MCF 10A (cell line): ENCODE data around the gene ADARB2. TPM values are rescaled to one million over a fixed set of nuclear protein-coding genes. Genes with fewer than 3 reads are reported as not detected.

Experiments used
- BruUV-seq: library from RNA; stranded (reverse); fragments of 400-500 nt; replicated peaks from 2 replicates; lab custom pipeline; 2021; lab: Mats Ljungman, UMichigan
- CTCF ChIA-PET: fragments of 300-600 bp; sonication (Branson Sonifier 250); formaldehyde crosslinking; extraction: SDS; loops from one replicate; lab custom pipeline; 2021; ENCODE audit warnings: antibody characterized with exemption, inconsistent platforms; lab: Yijun Ruan, JAX
- POLR2A ChIA-PET: fragments of 300-600, 350-650 bp; sonication (Branson Sonifier 250); formaldehyde crosslinking; extraction: SDS; loops from one replicate; lab custom pipeline; 2020; ENCODE audit warnings: antibody characterized with exemption, inconsistent platforms; lab: Yijun Ruan, JAX
- DNase-seq: peaks from one replicate; pipeline ENCODE4 v3.0.0-alpha.2; 2018; ENCODE audit not compliant: unreplicated experiment
- H3K27ac Mint-ChIP-seq: one replicate; pipeline ENCODE4 v1.8.0; 2022; ENCODE audit warnings: mild to moderate bottlenecking, low read depth, mixed read lengths; ENCODE audit not compliant: unreplicated experiment
- H3K27me3 Mint-ChIP-seq: one replicate; pipeline ENCODE4 v1.8.0; 2022; ENCODE audit warnings: mixed read lengths; ENCODE audit not compliant: insufficient read depth, unreplicated experiment
- H3K36me3 Mint-ChIP-seq: one replicate; pipeline ENCODE4 v1.8.0; 2022; ENCODE audit warnings: mild to moderate bottlenecking, moderate library complexity, mixed read lengths; ENCODE audit not compliant: insufficient read depth, unreplicated experiment
- H3K4me1 Mint-ChIP-seq: one replicate; pipeline ENCODE4 v1.8.0; 2022; ENCODE audit warnings: mixed read lengths; ENCODE audit not compliant: insufficient read depth, unreplicated experiment
- H3K4me3 Mint-ChIP-seq: one replicate; pipeline ENCODE4 v1.8.0; 2022; ENCODE audit warnings: mild to moderate bottlenecking, moderate library complexity, mixed read lengths; ENCODE audit not compliant: unreplicated experiment
- H3K9me3 Mint-ChIP-seq: one replicate; pipeline ENCODE4 v1.8.0; 2022; ENCODE audit warnings: mixed read lengths; ENCODE audit not compliant: unreplicated experiment
- intact Hi-C: fragments of 100-400 bp; cut with micrococcal nuclease; formaldehyde crosslinking; loops from 2 replicates; pipeline ENCODE4 v1.14.1; 2022
- total RNA-seq: library from RNA; stranded (reverse); gene quantifications from 2 replicates; pipeline ENCODE4 v1.2.3, GENCODE V29; 2022
- TF ChIP-seq, protein P1 (sequence below): fragments of 200-600 bp; IDR thresholded peaks from one replicate; pipeline ENCODE4 v1.8.0; 2022; ENCODE audit warnings: antibody characterized with exemption, mild to moderate bottlenecking; ENCODE audit not compliant: unreplicated experiment

Gene ADARB2
- total RNA-seq, 1 experiment from 2014 or later = 0.96 TPM

DNA sequence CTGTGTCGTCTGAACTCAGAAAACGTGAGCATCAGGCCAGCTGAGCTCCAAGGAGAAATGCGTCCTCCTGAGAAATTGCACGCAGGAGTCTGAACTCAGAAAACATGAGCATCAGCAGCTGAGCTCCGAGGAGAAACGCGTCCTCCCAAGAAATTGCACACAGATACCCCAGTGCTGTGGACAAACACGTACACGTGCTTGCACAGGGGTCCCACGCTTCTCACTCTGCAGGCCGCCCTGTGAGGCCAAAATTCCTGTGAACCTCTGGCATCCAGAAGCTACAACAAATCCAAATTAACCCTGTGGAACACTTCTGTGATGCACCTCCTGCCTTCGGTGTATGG lies 547.3 kb downstream of the ADARB2 start:
- CTCF ChIA-PET = no interaction called here
- TF ChIP-seq, protein P1, sequence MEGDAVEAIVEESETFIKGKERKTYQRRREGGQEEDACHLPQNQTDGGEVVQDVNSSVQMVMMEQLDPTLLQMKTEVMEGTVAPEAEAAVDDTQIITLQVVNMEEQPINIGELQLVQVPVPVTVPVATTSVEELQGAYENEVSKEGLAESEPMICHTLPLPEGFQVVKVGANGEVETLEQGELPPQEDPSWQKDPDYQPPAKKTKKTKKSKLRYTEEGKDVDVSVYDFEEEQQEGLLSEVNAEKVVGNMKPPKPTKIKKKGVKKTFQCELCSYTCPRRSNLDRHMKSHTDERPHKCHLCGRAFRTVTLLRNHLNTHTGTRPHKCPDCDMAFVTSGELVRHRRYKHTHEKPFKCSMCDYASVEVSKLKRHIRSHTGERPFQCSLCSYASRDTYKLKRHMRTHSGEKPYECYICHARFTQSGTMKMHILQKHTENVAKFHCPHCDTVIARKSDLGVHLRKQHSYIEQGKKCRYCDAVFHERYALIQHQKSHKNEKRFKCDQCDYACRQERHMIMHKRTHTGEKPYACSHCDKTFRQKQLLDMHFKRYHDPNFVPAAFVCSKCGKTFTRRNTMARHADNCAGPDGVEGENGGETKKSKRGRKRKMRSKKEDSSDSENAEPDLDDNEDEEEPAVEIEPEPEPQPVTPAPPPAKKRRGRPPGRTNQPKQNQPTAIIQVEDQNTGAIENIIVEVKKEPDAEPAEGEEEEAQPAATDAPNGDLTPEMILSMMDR = no peak
- Mint-ChIP-seq H3K27me3 (peaks cover 21% of the 10 kb centered on the region), H3K4me1 (peaks cover 6% of the 10 kb centered on the region), H3K27ac (no peak overlapping the region), H3K9me3 (no peaks in the 10 kb centered on the region), H3K36me3 (no peaks in the 10 kb centered on the region), H3K4me3 (no peak overlapping the region)
- intact Hi-C loops = no loop called here
- no TSS peak for BruUV-seq
- POLR2A ChIA-PET = no interaction called here
- DNase-seq = no peak

DNA sequence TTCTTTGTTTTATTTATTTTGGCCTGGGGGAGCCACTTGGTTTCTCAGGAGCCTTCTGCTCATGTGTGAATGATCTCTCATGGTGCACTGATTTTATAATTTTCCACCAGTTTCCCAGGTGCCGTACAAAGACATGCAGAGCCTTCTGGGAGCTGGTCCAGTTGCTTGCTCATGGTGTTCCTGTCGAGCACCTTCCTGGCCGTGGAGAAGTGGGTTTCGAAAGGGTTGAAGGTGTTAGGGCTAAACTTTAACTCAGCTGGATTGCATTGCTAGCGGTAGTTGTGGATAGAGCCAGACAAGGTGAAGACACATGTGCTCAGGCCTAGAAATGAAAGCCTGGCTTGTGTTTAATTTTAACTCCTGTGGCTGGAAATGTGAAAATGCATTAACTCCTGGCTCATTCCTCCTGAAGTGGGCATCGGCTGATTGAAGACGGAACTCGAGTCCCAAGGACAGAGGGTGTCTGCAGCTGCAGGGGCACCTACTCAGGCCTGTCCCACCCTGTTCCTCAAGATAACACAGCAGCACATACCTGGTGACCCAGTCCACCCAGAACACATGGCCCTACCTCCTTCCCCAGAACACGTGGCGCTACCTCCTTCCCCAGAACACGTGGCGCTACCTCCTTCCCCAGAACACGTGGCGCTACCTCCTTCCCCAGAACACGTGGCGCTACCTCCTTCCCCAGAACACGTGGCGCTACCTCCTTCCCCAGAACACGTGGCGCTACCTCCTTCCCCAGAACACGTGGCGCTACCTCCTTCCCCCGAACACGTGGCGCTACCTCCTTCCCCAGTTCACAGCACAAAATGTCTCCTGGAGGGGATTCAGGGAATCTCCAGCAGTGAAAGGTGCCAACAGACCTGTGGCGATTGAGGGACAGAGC lies 547.9 kb downstream of the ADARB2 start:
- Mint-ChIP-seq H3K4me3 (no peak overlapping the region), H3K9me3 (no peaks in the 10 kb centered on the region), H3K4me1 (peaks cover 6% of the 10 kb centered on the region), H3K27me3 (peaks cover 15% of the 10 kb centered on the region), H3K27ac (no peak overlapping the region), H3K36me3 (no peaks in the 10 kb centered on the region)
- ChIA-PET POLR2A (no interaction called here), CTCF (no interaction called here)
- BruUV-seq = no TSS peak
- intact Hi-C loops = no loop called here
- no peak for DNase-seq
- TF ChIP-seq, protein P1 = no peak

DNA sequence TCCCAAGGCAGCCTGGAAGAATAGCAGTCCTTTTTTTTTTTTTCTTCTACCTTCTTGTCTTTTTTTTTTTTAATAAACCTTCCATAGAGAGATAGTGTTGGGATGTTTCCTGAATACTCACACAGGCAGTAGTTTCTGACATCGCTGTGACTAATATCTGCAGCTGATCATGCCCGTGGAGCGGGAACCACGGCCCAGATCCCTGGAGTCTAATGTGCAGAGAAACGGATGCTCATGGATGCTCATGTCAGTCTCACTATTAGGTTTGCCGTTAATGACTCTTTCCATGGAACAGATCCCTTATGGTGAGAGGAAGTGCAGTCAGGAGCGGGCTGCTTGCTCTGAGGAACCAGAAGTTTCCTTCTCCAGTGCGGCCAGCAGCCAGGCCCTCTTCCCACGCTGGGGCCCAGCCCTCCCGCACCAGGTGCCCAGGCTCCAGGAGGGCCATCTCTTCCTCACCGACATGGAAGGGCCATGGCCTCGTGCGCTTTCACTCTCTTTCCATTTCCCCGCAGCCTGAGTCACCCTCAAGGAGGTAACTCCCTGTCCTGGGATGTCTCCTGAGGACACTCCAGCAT lies 548.7 kb downstream of the ADARB2 start:
- intact Hi-C loops = no loop called here
- ChIA-PET POLR2A (no interaction called here), CTCF (no interaction called here)
- TF ChIP-seq, protein P1 = no peak
- Mint-ChIP-seq H3K27ac (no peak overlapping the region), H3K36me3 (no peaks in the 10 kb centered on the region), H3K4me1 (peaks cover 6% of the 10 kb centered on the region), H3K4me3 (no peak overlapping the region), H3K27me3 (peaks cover 13% of the 10 kb centered on the region), H3K9me3 (no peaks in the 10 kb centered on the region)
- BruUV-seq = no TSS peak
- DNase-seq = no peak

- Mint-ChIP-seq H3K9me3 (no peaks in the 10 kb centered on the region), H3K27me3 (peaks cover 13% of the 10 kb centered on the region), H3K27ac (no peak overlapping the region), H3K36me3 (no peaks in the 10 kb centered on the region), H3K4me1 (peaks cover 6% of the 10 kb centered on the region), H3K4me3 (no peak overlapping the region)
- BruUV-seq = no TSS peak
- intact Hi-C loops = no loop called here
- POLR2A ChIA-PET = no interaction called here
- TF ChIP-seq, protein P1 = no peak
- peak; percentile 56 for DNase-seq
- CTCF ChIA-PET = no interaction called here
Measured at GRCh38 chr10:1187855-1188557, 549.3 kb downstream of the ADARB2 start.
